Measurements from ENCODE around the gene GPC6.

DNA sequence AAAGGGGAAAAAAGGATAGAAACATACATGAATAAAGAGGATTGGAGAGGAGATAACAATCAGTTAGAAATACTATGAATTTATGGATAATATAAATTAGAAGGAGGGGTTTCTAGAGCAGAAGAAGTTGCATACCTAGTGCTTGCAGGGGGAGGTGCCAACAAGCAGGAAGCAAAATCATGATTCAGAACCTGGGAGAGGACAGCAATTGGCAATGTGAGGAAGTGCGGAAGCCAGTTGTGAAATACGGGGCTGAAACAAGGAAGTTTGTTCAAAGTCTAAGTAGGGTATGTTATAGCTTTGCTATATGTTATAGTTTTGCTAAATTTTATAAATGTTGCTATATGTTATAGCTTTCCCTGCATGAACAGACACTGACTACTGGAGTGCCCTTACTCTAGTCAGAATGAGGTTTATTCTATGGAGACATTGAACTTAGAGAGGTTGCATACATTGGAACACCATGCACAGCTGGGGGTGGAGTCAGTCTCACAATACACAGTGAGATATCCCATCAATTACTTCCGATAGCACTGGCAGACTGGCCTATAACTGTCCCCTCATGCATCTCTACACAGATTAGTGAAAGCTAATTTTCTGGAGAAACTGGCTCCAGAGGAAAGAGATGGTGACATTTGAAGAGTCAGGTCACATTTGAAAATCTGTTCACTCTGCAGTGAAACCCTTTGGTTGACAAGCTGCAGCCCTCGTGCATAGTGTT lies 92.1 kb downstream of the GPC6 start:
- TF ChIP-seq, protein P1, sequence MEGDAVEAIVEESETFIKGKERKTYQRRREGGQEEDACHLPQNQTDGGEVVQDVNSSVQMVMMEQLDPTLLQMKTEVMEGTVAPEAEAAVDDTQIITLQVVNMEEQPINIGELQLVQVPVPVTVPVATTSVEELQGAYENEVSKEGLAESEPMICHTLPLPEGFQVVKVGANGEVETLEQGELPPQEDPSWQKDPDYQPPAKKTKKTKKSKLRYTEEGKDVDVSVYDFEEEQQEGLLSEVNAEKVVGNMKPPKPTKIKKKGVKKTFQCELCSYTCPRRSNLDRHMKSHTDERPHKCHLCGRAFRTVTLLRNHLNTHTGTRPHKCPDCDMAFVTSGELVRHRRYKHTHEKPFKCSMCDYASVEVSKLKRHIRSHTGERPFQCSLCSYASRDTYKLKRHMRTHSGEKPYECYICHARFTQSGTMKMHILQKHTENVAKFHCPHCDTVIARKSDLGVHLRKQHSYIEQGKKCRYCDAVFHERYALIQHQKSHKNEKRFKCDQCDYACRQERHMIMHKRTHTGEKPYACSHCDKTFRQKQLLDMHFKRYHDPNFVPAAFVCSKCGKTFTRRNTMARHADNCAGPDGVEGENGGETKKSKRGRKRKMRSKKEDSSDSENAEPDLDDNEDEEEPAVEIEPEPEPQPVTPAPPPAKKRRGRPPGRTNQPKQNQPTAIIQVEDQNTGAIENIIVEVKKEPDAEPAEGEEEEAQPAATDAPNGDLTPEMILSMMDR (IDR thresholded peaks at IDR 0.05), result no peak
- TF ChIP-seq POLR2AphosphoS5 (IDR thresholded peaks at IDR 0.05; ENCODE audit: insufficient read depth in 1 of 2, low read depth in 1 of 2), result no peak
- no peak for TF ChIP-seq POLR2A (IDR thresholded peaks at IDR 0.05)

Measured in vagina (tissue), 2 donors.